Liver (tissue), 9 donors: ENCODE results near the gene TSPEAR. TPM values are rescaled to one million over a fixed set of nuclear protein-coding genes. Genes with fewer than 3 reads are reported as not detected.
"Not testable (repeated sequence)": the region's sequence is repeated elsewhere in the genome, so short reads cannot be mapped to it uniquely, and the experiment has no call there.

Experiments
- DNase-seq: peaks from one replicate; pipeline ENCODE4 v3.0.0-alpha.2; 2017; ENCODE audit warnings: low spot score
- H3K27ac ChIP-seq, 2 donors: one replicate each; pipeline ENCODE4 v1.7.0; 2013; ENCODE audit warnings: inconsistent platforms in 2 of 2, low read length in 2 of 2, control low read depth in 1 of 2, low read depth in 1 of 2, mild to moderate bottlenecking in 1 of 2
- H3K27me3 ChIP-seq, 4 donors: one replicate each; pipeline versions ENCODE4 v1.6.1 to v1.7.0; 2013; ENCODE audit warnings: low read length in 3 of 4, inconsistent platforms in 1 of 4, mild to moderate bottlenecking in 1 of 4, moderate library complexity in 1 of 4; ENCODE audit not compliant: control insufficient read depth in 4 of 4, insufficient read depth in 4 of 4
- H3K36me3 ChIP-seq, 4 donors: one replicate each; pipeline versions ENCODE4 v1.6.1 to v1.7.0; 2013; ENCODE audit warnings: low read length in 3 of 4, mild to moderate bottlenecking in 3 of 4, low read depth in 1 of 4, moderate library complexity in 1 of 4; ENCODE audit not compliant: control insufficient read depth in 4 of 4, insufficient read depth in 3 of 4
- H3K4me1 ChIP-seq, 4 donors: one replicate each; pipeline versions ENCODE4 v1.6.1 to v1.7.0; 2013; ENCODE audit warnings: low read length in 3 of 4, mild to moderate bottlenecking in 3 of 4, moderate library complexity in 1 of 4; ENCODE audit not compliant: control insufficient read depth in 4 of 4, insufficient read depth in 4 of 4
- H3K4me3 ChIP-seq, 3 donors: one replicate each; pipeline versions ENCODE4 v1.6.1 to v1.7.0; 2013; ENCODE audit warnings: low read length in 3 of 3, control low read depth in 1 of 3, low read depth in 1 of 3, mild to moderate bottlenecking in 1 of 3
- H3K9ac ChIP-seq, 2 donors: one replicate each; pipeline ENCODE4 v1.7.0; 2013; ENCODE audit warnings: low read length in 2 of 2, mild to moderate bottlenecking in 2 of 2, moderate library complexity in 2 of 2, control low read depth in 1 of 2, low read depth in 1 of 2
- H3K9me3 ChIP-seq, 4 donors: one replicate each; pipeline versions ENCODE4 v1.6.1 to v1.7.0; 2013; ENCODE audit warnings: low read length in 3 of 4; ENCODE audit not compliant: control insufficient read depth in 4 of 4
- ATF3 ChIP-seq: IDR thresholded peaks from 2 replicates; pipeline ENCODE4 v1.6.1; 2016; ENCODE audit warnings: antibody characterized with exemption
- CTCF ChIP-seq: fragments of 150-350 bp; IDR thresholded peaks from 2 replicates; pipeline ENCODE4 v1.5.1; 2017; ENCODE audit warnings: improper control_type of control experiment, low read depth, low read length; ENCODE audit not compliant: missing input control
- EGR1 ChIP-seq, 2 donors: IDR thresholded peaks; 2 replicates each; pipeline ENCODE4 v1.6.1; 2016 to 2018; ENCODE audit warnings: antibody characterized with exemption in 2 of 2, low read depth in 2 of 2
- FOXA1 ChIP-seq: IDR thresholded peaks from 2 replicates; pipeline ENCODE4 v1.6.1; 2016; ENCODE audit warnings: antibody characterized with exemption
- FOXA2 ChIP-seq: IDR thresholded peaks from 2 replicates; pipeline ENCODE4 v1.6.1; 2016; ENCODE audit warnings: antibody characterized with exemption
- GABPA ChIP-seq, 2 donors: IDR thresholded peaks in 1 of 2; conservative IDR thresholded peaks in 1 of 2; 2 replicates each; pipeline ENCODE4 v1.6.1; 2016; ENCODE audit warnings: antibody characterized with exemption in 2 of 2, mild to moderate bottlenecking in 1 of 2, moderate library complexity in 1 of 2
- JUND ChIP-seq, 2 donors: IDR thresholded peaks; 2 replicates each; pipeline ENCODE4 v1.6.1; 2016; ENCODE audit warnings: antibody characterized with exemption in 2 of 2
- MAX ChIP-seq: IDR thresholded peaks from 2 replicates; pipeline ENCODE4 v1.6.1; 2016; ENCODE audit warnings: antibody characterized with exemption
- NR2F2 ChIP-seq: IDR thresholded peaks from 2 replicates; pipeline ENCODE4 v1.6.1; 2016; ENCODE audit warnings: antibody characterized with exemption
- RAD21 ChIP-seq, 2 donors: IDR thresholded peaks; 2 replicates each; pipeline ENCODE4 v1.6.1; 2016; ENCODE audit warnings: antibody characterized with exemption in 2 of 2, mild to moderate bottlenecking in 2 of 2
- REST ChIP-seq: IDR thresholded peaks from 2 replicates; pipeline ENCODE4 v1.6.1; 2016; ENCODE audit warnings: antibody characterized with exemption, mild to moderate bottlenecking
- RXRA ChIP-seq, 2 donors: IDR thresholded peaks; 2 replicates each; pipeline ENCODE4 v1.6.1; 2017 to 2018; ENCODE audit warnings: antibody characterized with exemption in 2 of 2, mild to moderate bottlenecking in 1 of 2
- SP1 ChIP-seq: IDR thresholded peaks from 2 replicates; pipeline ENCODE4 v1.6.1; 2018; ENCODE audit warnings: antibody characterized with exemption, mild to moderate bottlenecking
- TAF1 ChIP-seq: conservative IDR thresholded peaks from 2 replicates; pipeline ENCODE4 v1.6.1; 2016; ENCODE audit warnings: antibody characterized with exemption, mild to moderate bottlenecking
- YY1 ChIP-seq: IDR thresholded peaks from 2 replicates; pipeline ENCODE4 v1.6.1; 2016; ENCODE audit warnings: antibody characterized with exemption, mild to moderate bottlenecking
- WGBS: extraction: QIAGEN DNeasy Blood & Tissue Kit; methylation state at CpG from one replicate; pipeline ENCODE4 v1.1.7; 2013; 5-methylcytosine and 5-hydroxymethylcytosine counted together
- polyA plus RNA-seq, 2 donors: library from polyadenylated mRNA; stranded (reverse) in 1 of 2; unstranded in 1 of 2; fragments of 200-250 nt in 1 of 2; fragments of >200 nt in 1 of 2; fragmentation: Nextera tagmentation in 1 of 2; extraction: Ambion mirVana in 1 of 2; gene quantifications; one replicate each; pipeline versions ENCODE4 v1.2.1 to v1.2.3, GENCODE V29; 2013 to 2015
- total RNA-seq, 2 donors: library from RNA; depleted of rRNA; stranded (reverse); fragments of >200 nt; gene quantifications; one replicate each; pipeline ENCODE4 v1.2.3, GENCODE V29; 2014
- donor health status: healthy.
- donor health status: healthy.
- donor health status: healthy.
- donor health status: healthy.
- donor health status: healthy.

The TSPEAR gene
- total and polyA plus RNA-seq, 4 donors: under 0.01 to 0.14 (median 0.01) TPM; not detected in 1

- Histone ChIP-seq H3K27me3 (peaks cover 0 to 3% (median 0%) of the 10 kb centered on the region in 4 donors), H3K36me3 (no peaks in the 10 kb centered on the region), H3K9ac (no peak overlapping the region), H3K4me1 (no peaks in the 10 kb centered on the region), H3K9me3 (peaks cover 0 to 8% (median 4%) of the 10 kb centered on the region in 4 donors), H3K4me3 (no peak overlapping the region), H3K27ac (no peak overlapping the region)
- TF ChIP-seq FOXA1: no peak
- TF ChIP-seq TAF1: no peak
- TF ChIP-seq RAD21 (IDR thresholded peaks at IDR 0.05): no peak
- no peak for TF ChIP-seq SP1
- no peak for TF ChIP-seq EGR1 (IDR thresholded peaks at IDR 0.05; ENCODE audit: low read depth in 2 of 2)
- TF ChIP-seq NR2F2: no peak
- TF ChIP-seq ATF3: no peak
- no peak for TF ChIP-seq YY1
- no peak for TF ChIP-seq JUND (IDR thresholded peaks at IDR 0.05)
- no peak for TF ChIP-seq FOXA2
- TF ChIP-seq RXRA (IDR thresholded peaks at IDR 0.05): no peak
- no peak for TF ChIP-seq MAX
- TF ChIP-seq GABPA (IDR thresholded peaks at IDR 0.05 in 1 of 2, conservative IDR thresholded peaks at IDR 0.05 in 1 of 2): no peak
- TF ChIP-seq REST: no peak
- TF ChIP-seq CTCF: no peak
- 77% methylated on average over 12 of the region's 12 CpGs for WGBS
- DNase-seq: no peak
Measured at GRCh38 chr21:44639331-44639655, 72.1 kb downstream of the TSPEAR start.

GRCh38 chr21:44638506-44639330 is 72.7 kb downstream of the TSPEAR start:
- not testable (repeated sequence) for H3K9ac ChIP-seq, H3K27me3 ChIP-seq, H3K9me3 ChIP-seq, H3K27ac ChIP-seq, H3K4me3 ChIP-seq, H3K4me1 ChIP-seq, DNase-seq, H3K36me3 ChIP-seq
- 76% methylated on average over 21 of the region's 21 CpGs for WGBS

GRCh38 chr21:44637851-44638348 is 73.5 kb downstream of the TSPEAR start:
- H3K27me3 ChIP-seq, H3K9ac ChIP-seq, H3K4me3 ChIP-seq, H3K27ac ChIP-seq, DNase-seq, H3K36me3 ChIP-seq, H3K9me3 ChIP-seq, H3K4me1 ChIP-seq: not testable (repeated sequence)
- 64% methylated on average over 11 of the region's 12 CpGs for WGBS
